Astrocyte (in vitro differentiated cells and primary cell): ENCODE results near the gene ALDH3A2. TPM values are rescaled to one million over a fixed set of nuclear protein-coding genes. Genes with fewer than 3 reads are reported as not detected.
A peak's percentile ranks its signal among the peaks of the same experiment; 100 is the strongest.

Experiments used
- DNase-seq: peaks from one replicate; pipeline ENCODE4 v3.0.0-alpha.2; 2010; ENCODE audit warnings: low read depth
- FAIRE-seq: peaks from 2 replicates; lab custom pipeline; 2011; peaks lifted over from hg19 to GRCh38; lab: Jason Lieb, UNC
- H2AFZ ChIP-seq: 2 replicates; pipeline ENCODE4 v1.6.0; 2012; ENCODE audit warnings: low read depth, low read length, inconsistent platforms
- H3K27ac ChIP-seq: 2 replicates; pipeline ENCODE4 v1.5.1; 2011; ENCODE audit warnings: low read depth, low read length, inconsistent platforms
- H3K27me3 ChIP-seq: 2 replicates; pipeline ENCODE4 v1.6.0; 2011; ENCODE audit warnings: low read length, inconsistent platforms; ENCODE audit not compliant: insufficient read depth
- H3K36me3 ChIP-seq: 2 replicates; pipeline ENCODE4 v1.5.1; 2011; ENCODE audit warnings: low read length, inconsistent platforms; ENCODE audit not compliant: insufficient read depth
- H3K4me1 ChIP-seq: 2 replicates; pipeline ENCODE4 v1.5.1; 2011; ENCODE audit warnings: low read length, inconsistent platforms; ENCODE audit not compliant: insufficient read depth
- H3K4me2 ChIP-seq: 2 replicates; pipeline ENCODE4 v1.6.0; 2012; ENCODE audit warnings: low read length, inconsistent platforms
- H3K4me3 ChIP-seq: 2 replicates; pipeline ENCODE4 v1.5.1; 2011; ENCODE audit warnings: low read depth, mild to moderate bottlenecking, low read length, inconsistent platforms; ENCODE audit not compliant: insufficient read depth
- H3K79me2 ChIP-seq: 2 replicates; pipeline ENCODE4 v1.6.0; 2012; ENCODE audit warnings: mild to moderate bottlenecking, low read length, inconsistent platforms; ENCODE audit not compliant: insufficient read depth
- H3K9ac ChIP-seq: 2 replicates; pipeline ENCODE4 v1.6.0; 2012; ENCODE audit warnings: mild to moderate bottlenecking, low read length, inconsistent platforms
- H3K9me3 ChIP-seq: 2 replicates; pipeline ENCODE4 v1.5.1; 2012; ENCODE audit warnings: low read depth, mild to moderate bottlenecking, low read length, inconsistent platforms; ENCODE audit not compliant: insufficient read depth
- H4K20me1 ChIP-seq: 2 replicates; pipeline ENCODE4 v1.6.0; 2012; ENCODE audit warnings: low read length, inconsistent platforms; ENCODE audit not compliant: insufficient read depth
- H3K27ac Mint-ChIP-seq: one replicate; pipeline ENCODE4 v1.8.0; 2021; ENCODE audit warnings: mild to moderate bottlenecking, mixed read lengths; ENCODE audit not compliant: unreplicated experiment
- H3K27me3 Mint-ChIP-seq: one replicate; pipeline ENCODE4 v1.8.0; 2021; ENCODE audit warnings: low read depth, mixed read lengths; ENCODE audit not compliant: unreplicated experiment
- H3K36me3 Mint-ChIP-seq: one replicate; pipeline ENCODE4 v1.8.0; 2021; ENCODE audit warnings: low read depth, mixed read lengths; ENCODE audit not compliant: unreplicated experiment
- H3K4me1 Mint-ChIP-seq: one replicate; pipeline ENCODE4 v1.8.0; 2021; ENCODE audit warnings: low read depth, mixed read lengths; ENCODE audit not compliant: unreplicated experiment
- H3K4me3 Mint-ChIP-seq: one replicate; pipeline ENCODE4 v1.8.0; 2021; ENCODE audit warnings: mild to moderate bottlenecking, moderate library complexity, mixed read lengths; ENCODE audit not compliant: unreplicated experiment
- H3K9me3 Mint-ChIP-seq: one replicate; pipeline ENCODE4 v1.8.0; 2021; ENCODE audit warnings: mild to moderate bottlenecking, mixed read lengths; ENCODE audit not compliant: unreplicated experiment
- CTCF ChIP-seq: IDR thresholded peaks from 2 replicates; pipeline ENCODE4 v1.5.1; 2011; ENCODE audit warnings: low read depth, mild to moderate bottlenecking, inconsistent platforms, low read length, moderate library complexity; ENCODE audit not compliant: insufficient read depth
- EZH2 ChIP-seq: IDR thresholded peaks from 2 replicates; pipeline ENCODE4 v1.6.1; 2012; ENCODE audit warnings: mild to moderate bottlenecking, low read length, inconsistent platforms; ENCODE audit not compliant: insufficient read depth
- total RNA-seq: library from RNA; stranded (reverse); gene quantifications from 2 replicates; pipeline ENCODE4 v1.2.1, GENCODE V29; 2021

ALDH3A2 gene
- total RNA-seq, 1 donor from 2014 or later = 13.8 TPM

GRCh38 chr17:19649274-19649541 is 657 bp downstream of the ALDH3A2 start:
- H3K4me3 ChIP-seq = peak overlapping the region; percentile 82
- TF ChIP-seq CTCF = no peak
- TF ChIP-seq EZH2 = no peak
- no peaks in the 10 kb centered on the region for H3K9me3 ChIP-seq
- no peaks in the 10 kb centered on the region for H3K27me3 Mint-ChIP-seq
- H3K4me1 ChIP-seq = peaks cover 21% of the 10 kb centered on the region
- peak overlapping the region; percentile 83 for H3K4me3 Mint-ChIP-seq
- peaks cover 23% of the 10 kb centered on the region for H3K4me1 Mint-ChIP-seq
- H3K36me3 Mint-ChIP-seq = peaks cover 8% of the 10 kb centered on the region
- no peak for FAIRE-seq
- no peaks in the 10 kb centered on the region for H3K79me2 ChIP-seq
- no peaks in the 10 kb centered on the region for H4K20me1 ChIP-seq
- H3K9ac ChIP-seq = peak overlapping the region; percentile 84
- no peaks in the 10 kb centered on the region for H3K36me3 ChIP-seq
- H2AFZ ChIP-seq = peak overlapping the region; percentile 99
- H3K4me2 ChIP-seq = peak overlapping the region; percentile 99
- peaks cover 2% of the 10 kb centered on the region for H3K9me3 Mint-ChIP-seq
- H3K27ac Mint-ChIP-seq = no peak overlapping the region
- H3K27me3 ChIP-seq = no peaks in the 10 kb centered on the region
- H3K27ac ChIP-seq = no peak overlapping the region
- DNase-seq = no peak

- Histone ChIP-seq H3K9ac (no peak overlapping the region), H3K27me3 (no peaks in the 10 kb centered on the region), H3K4me1 (peaks cover 21% of the 10 kb centered on the region), H3K79me2 (no peaks in the 10 kb centered on the region), H2AFZ (no peak overlapping the region), H3K4me3 (no peak overlapping the region), H4K20me1 (no peaks in the 10 kb centered on the region), H3K27ac (no peak overlapping the region), H3K36me3 (no peaks in the 10 kb centered on the region), H3K4me2 (no peak overlapping the region), H3K9me3 (peaks cover 3% of the 10 kb centered on the region)
- H3K4me3 Mint-ChIP-seq = no peak overlapping the region
- DNase-seq = peak; percentile 42
- H3K4me1 Mint-ChIP-seq = peaks cover 23% of the 10 kb centered on the region
- no peak overlapping the region for H3K27ac Mint-ChIP-seq
- H3K27me3 Mint-ChIP-seq = no peaks in the 10 kb centered on the region
- peaks cover 14% of the 10 kb centered on the region for H3K36me3 Mint-ChIP-seq
- H3K9me3 Mint-ChIP-seq = peaks cover 2% of the 10 kb centered on the region
- FAIRE-seq = no peak
- no peak for TF ChIP-seq EZH2
- no peak for TF ChIP-seq CTCF
These were observed 2.3 kb downstream of the ALDH3A2 start for GRCh38 chr17:19650826-19651225.

- Mint-ChIP-seq H3K27ac (no peak overlapping the region), H3K4me1 (peaks cover 22% of the 10 kb centered on the region)
- no peak for FAIRE-seq
These were observed 3.1 kb downstream of the ALDH3A2 start for GRCh38 chr17:19651451-19652238.

More at GRCh38 chr17:19651451-19652238, 3.1 kb downstream of the ALDH3A2 start:
- Histone ChIP-seq H3K36me3 (no peaks in the 10 kb centered on the region), H2AFZ (no peak overlapping the region), H3K4me2 (no peak overlapping the region), H3K4me3 (no peak overlapping the region), H3K27ac (no peak overlapping the region), H3K4me1 (peaks cover 21% of the 10 kb centered on the region), H3K9ac (no peak overlapping the region), H3K79me2 (no peaks in the 10 kb centered on the region), H3K9me3 (peaks cover 3% of the 10 kb centered on the region), H3K27me3 (no peaks in the 10 kb centered on the region), H4K20me1 (no peaks in the 10 kb centered on the region)
- Mint-ChIP-seq H3K36me3 (peaks cover 21% of the 10 kb centered on the region), H3K4me3 (no peak overlapping the region), H3K9me3 (peaks cover 2% of the 10 kb centered on the region), H3K27me3 (no peaks in the 10 kb centered on the region)
- TF ChIP-seq EZH2 (no peak), CTCF (no peak)
- DNase-seq = no peak
